ENCODE results near the gene NTN1.

DNA sequence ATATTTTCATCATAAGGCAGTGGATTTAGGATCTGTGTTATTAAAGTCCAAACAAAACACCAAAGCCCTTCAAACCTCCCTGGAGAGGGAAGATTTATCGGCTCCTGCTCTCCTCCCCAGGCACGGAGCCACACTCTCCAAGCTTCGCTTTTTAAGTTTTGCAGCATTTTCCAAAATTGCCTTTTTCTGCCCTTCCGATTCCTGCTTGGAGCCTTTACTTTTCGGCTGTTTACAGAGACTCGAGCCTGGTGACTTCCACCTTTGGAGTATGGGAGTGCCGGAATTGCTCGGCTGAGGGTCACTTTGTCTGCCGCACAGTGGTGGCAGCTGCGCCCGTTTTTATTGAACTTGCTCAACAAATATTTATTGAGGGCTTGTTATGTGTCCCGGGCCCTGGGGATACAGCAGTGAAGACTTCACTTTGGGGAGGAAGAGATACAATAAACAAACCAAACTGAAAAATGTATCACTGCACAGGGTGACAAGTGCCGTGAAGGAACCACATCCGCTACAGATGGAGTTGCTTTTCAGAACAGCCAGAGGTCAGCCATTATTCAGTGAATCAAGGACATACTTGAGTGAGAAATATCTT lies 185.5 kb downstream of the NTN1 start:
- TF ChIP-seq, protein P1, sequence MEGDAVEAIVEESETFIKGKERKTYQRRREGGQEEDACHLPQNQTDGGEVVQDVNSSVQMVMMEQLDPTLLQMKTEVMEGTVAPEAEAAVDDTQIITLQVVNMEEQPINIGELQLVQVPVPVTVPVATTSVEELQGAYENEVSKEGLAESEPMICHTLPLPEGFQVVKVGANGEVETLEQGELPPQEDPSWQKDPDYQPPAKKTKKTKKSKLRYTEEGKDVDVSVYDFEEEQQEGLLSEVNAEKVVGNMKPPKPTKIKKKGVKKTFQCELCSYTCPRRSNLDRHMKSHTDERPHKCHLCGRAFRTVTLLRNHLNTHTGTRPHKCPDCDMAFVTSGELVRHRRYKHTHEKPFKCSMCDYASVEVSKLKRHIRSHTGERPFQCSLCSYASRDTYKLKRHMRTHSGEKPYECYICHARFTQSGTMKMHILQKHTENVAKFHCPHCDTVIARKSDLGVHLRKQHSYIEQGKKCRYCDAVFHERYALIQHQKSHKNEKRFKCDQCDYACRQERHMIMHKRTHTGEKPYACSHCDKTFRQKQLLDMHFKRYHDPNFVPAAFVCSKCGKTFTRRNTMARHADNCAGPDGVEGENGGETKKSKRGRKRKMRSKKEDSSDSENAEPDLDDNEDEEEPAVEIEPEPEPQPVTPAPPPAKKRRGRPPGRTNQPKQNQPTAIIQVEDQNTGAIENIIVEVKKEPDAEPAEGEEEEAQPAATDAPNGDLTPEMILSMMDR (conservative IDR thresholded peaks at IDR 0.05) = no peak
- TF ChIP-seq EZH2 (IDR thresholded peaks at IDR 0.05; ENCODE audit: low read depth) = no peak

All from PC-9 (cell line).